ENCODE results near the gene LCE2A.
A peak's percentile ranks its signal among the peaks of the same experiment; 100 is the strongest.
"Not testable (repeated sequence)": the region's sequence is repeated elsewhere in the genome, so short reads cannot be mapped to it uniquely, and the experiment has no call there.

LCE2A gene, protein sequence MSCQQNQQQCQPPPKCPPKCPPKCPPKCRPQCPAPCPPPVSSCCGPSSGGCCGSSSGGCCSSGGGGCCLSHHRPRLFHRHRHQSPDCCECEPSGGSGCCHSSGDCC

DNA sequence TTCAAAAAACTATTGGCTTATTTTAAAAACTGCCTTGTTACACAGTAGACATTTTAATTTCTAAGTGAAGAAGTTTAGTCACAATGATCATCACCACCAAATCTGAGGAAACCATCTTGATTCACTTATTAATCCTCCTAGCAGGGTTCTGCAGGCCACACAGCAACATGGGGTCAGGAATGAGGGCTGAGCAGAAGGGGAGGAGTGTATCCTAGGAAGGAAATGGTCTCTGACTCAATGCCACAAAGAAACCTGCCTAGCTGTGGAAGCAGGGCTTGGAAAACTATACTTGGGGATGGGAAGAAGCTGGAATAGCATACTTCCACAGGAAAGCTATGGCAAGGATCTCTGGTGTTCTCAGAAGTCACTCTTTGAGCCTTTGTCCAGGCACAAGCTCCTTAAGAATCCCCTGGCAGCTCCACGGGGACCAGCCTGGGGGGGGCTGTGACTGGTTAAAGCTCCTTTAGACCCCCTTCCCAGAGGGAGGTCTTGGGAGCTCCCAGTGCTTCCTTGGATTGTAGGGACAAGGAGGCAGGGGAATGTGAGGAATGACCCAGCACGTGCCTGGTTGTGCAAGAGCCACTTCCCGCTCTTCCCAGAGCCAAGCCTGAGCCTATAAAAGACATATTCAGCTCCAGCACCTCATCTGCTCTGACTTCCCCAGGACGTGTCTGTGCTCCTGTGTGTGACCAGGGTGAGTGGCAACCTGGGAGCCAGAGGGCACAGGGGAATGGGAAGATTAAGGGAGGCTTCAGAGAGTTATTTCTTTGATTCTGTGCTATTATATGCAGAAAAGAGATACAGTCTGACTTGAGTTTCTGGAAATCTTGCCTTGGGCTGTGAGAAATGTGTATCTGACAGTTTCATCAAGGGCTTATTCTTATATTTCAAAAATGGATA is at the start of gene LCE2A:
TSS of gene LCE2A (plus strand) at position 645 of the 900 bp plus-strand sequence. CDS start 557 bp downstream, outside the sequence.
- TF ChIP-seq, protein P1, sequence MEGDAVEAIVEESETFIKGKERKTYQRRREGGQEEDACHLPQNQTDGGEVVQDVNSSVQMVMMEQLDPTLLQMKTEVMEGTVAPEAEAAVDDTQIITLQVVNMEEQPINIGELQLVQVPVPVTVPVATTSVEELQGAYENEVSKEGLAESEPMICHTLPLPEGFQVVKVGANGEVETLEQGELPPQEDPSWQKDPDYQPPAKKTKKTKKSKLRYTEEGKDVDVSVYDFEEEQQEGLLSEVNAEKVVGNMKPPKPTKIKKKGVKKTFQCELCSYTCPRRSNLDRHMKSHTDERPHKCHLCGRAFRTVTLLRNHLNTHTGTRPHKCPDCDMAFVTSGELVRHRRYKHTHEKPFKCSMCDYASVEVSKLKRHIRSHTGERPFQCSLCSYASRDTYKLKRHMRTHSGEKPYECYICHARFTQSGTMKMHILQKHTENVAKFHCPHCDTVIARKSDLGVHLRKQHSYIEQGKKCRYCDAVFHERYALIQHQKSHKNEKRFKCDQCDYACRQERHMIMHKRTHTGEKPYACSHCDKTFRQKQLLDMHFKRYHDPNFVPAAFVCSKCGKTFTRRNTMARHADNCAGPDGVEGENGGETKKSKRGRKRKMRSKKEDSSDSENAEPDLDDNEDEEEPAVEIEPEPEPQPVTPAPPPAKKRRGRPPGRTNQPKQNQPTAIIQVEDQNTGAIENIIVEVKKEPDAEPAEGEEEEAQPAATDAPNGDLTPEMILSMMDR (conservative IDR thresholded peaks at IDR 0.05; ENCODE audit: low read depth): no peak
- no peak within 1 kb of the TSS for H3K27ac ChIP-seq
- ChIA-PET POLR2A (ENCODE audit: low non-redundant PET) (no interaction called here), CTCF (interaction anchor here (0.9 kb wide), 1 partner anchor 44 kb away, joined by 3 read pairs; no protein-coding TSS in a partner anchor)
- no peak for DNase-seq (ENCODE audit: low spot score)

GRCh38 chr1:152654110-152654509 is 44.0 kb upstream of the LCE2A start:
- TF ChIP-seq, protein P1 (conservative IDR thresholded peaks at IDR 0.05; ENCODE audit: low read depth): peak; percentile 82
- ChIA-PET POLR2A (ENCODE audit: low non-redundant PET) (no interaction called here), CTCF (interaction anchor here (0.5 to 3.6 kb wide), 29 partner anchors 9 to 1693 kb away, joined by 3 to 17 read pairs (median 4); partner anchors contain the start of genes LCE2A and LCE2D)
- peak; percentile 55 for DNase-seq (ENCODE audit: low spot score)
- no peak overlapping the region for H3K27ac ChIP-seq

GRCh38 chr1:152656459-152656858 is 41.7 kb upstream of the LCE2A start:
- no peak overlapping the region for H3K27ac ChIP-seq
- POLR2A ChIA-PET (ENCODE audit: low non-redundant PET): no interaction called here
- CTCF ChIA-PET: interaction anchor here (1.2 kb wide), 2 partner anchors 213 to 536 kb away, joined by 3 read pairs; no protein-coding TSS in a partner anchor
- TF ChIP-seq, protein P1 (conservative IDR thresholded peaks at IDR 0.05; ENCODE audit: low read depth): no peak
- no peak for DNase-seq (ENCODE audit: low spot score)

DNA sequence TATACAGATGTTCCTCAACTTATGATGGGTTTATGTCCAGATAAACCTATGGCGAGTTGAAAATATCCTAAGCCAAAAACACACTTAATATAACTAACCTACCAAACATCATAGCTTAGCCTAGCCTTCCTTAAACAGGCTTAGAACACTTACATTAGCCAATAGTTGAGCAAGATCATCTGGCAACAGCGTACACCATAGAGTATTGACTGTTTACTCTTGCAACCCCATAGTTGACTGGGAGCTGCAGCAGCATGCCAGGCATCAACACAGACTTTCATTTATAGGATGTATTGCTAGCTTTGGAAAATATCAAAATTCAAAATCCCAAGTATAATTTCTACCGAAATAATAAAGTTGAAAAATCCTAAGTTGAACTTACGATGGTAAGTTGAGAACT is 40.5 kb upstream of the LCE2A start:
- CTCF ChIA-PET: no interaction called here
- TF ChIP-seq, protein P1 (conservative IDR thresholded peaks at IDR 0.05; ENCODE audit: low read depth): no peak
- POLR2A ChIA-PET (ENCODE audit: low non-redundant PET): no interaction called here
- no peak overlapping the region for H3K27ac ChIP-seq
- no peak for DNase-seq (ENCODE audit: low spot score)

- DNase-seq (ENCODE audit: low spot score): no peak
- ChIA-PET CTCF (no interaction called here), POLR2A (ENCODE audit: low non-redundant PET) (no interaction called here)
- TF ChIP-seq, protein P1 (conservative IDR thresholded peaks at IDR 0.05; ENCODE audit: low read depth): no peak
- no peak overlapping the region for H3K27ac ChIP-seq
These were observed 39.5 kb upstream of the LCE2A start for GRCh38 chr1:152658649-152659048.

- no peak within 1 kb of the TSS for H3K27ac ChIP-seq
- DNase-seq (ENCODE audit: low spot score): no peak
- TF ChIP-seq, protein P1 (conservative IDR thresholded peaks at IDR 0.05; ENCODE audit: low read depth): no peak
- ChIA-PET POLR2A (ENCODE audit: low non-redundant PET) (no interaction called here), CTCF (interaction anchor here (1.4 kb wide), 1 partner anchor 9 kb away, joined by 7 read pairs; no protein-coding TSS in a partner anchor)
These were observed 35.0 kb upstream of the LCE2A start, which contains the start of gene LCE2D for GRCh38 chr1:152663098-152663497. Gene LCE2D (plus strand): TSS chr1:152663380. CDS start chr1:152664106, 726 bp downstream.

DNA sequence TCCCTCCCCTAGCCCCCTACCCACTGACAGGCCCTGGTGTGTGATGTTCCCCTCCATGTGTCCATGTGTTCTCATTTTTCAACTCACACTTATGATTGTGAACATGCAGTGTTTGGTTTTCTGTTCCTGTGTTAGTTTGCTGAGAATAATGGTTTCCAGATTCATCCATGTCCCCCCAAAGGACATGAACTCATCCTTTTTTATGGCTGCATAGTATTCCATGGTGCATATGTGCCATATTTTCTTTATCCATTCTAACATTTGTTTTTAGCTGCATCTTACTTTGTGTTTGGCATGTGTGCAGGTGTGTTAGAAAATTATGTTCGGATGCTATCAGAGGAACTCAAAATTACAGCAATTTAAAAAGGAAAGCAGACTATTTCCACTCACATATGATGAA is 32.0 kb upstream of the LCE2A start:
- DNase-seq (ENCODE audit: low spot score); POLR2A ChIA-PET (ENCODE audit: low non-redundant PET); H3K27ac ChIP-seq: not testable (repeated sequence)
- CTCF ChIA-PET: interaction anchor here (2.4 kb wide), 1 partner anchor 12 kb away, joined by 11 read pairs; no protein-coding TSS in a partner anchor
